Activated CD4-positive, alpha-beta memory T cell treated with anti-CD3 and anti-CD28 coated beads for 36 hours (primary cell): ENCODE results near the gene CELSR1. TPM values are rescaled to one million over a fixed set of nuclear protein-coding genes. Genes with fewer than 3 reads are reported as not detected.

ENCODE experiments used
- CTCF ChIA-PET: fragments of 350-600 bp; sonication (Branson Sonifier 250); formaldehyde crosslinking; loops from one replicate; lab custom pipeline; 2021; ENCODE audit warnings: antibody characterized with exemption, inconsistent platforms; lab: Charles Lee
- POLR2A ChIA-PET: fragments of 350-600 bp; sonication (Branson Sonifier 250); formaldehyde crosslinking; loops from one replicate; lab custom pipeline; 2021; ENCODE audit warnings: antibody characterized with exemption; lab: Charles Lee
- DNase-seq: peaks from one replicate; pipeline ENCODE4 v3.0.0-alpha.2; 2020
- H3K27ac Mint-ChIP-seq: one replicate; pipeline ENCODE4 v1.8.0; 2021; ENCODE audit warnings: mixed read lengths
- H3K27me3 Mint-ChIP-seq: one replicate; pipeline ENCODE4 v1.8.0; 2021; ENCODE audit warnings: mixed read lengths
- H3K36me3 Mint-ChIP-seq: one replicate; pipeline ENCODE4 v1.8.0; 2021; ENCODE audit warnings: mixed read lengths
- H3K4me1 Mint-ChIP-seq: one replicate; pipeline ENCODE4 v1.8.0; 2021; ENCODE audit warnings: low read depth, mixed read lengths
- H3K4me3 Mint-ChIP-seq: one replicate; pipeline ENCODE4 v1.8.0; 2021; ENCODE audit warnings: mild to moderate bottlenecking, mixed read lengths
- H3K9me3 Mint-ChIP-seq: one replicate; pipeline ENCODE4 v1.8.0; 2021; ENCODE audit warnings: mixed read lengths
- intact Hi-C: fragments of 100-400 bp; cut with micrococcal nuclease; formaldehyde crosslinking; loops from one replicate; pipeline ENCODE4 v1.15.1; 2023
- total RNA-seq, 2 experiments: library from RNA; stranded (reverse); gene quantifications; one replicate each; pipeline ENCODE4 v1.2.3, GENCODE V29; 2021

CELSR1 gene
- total RNA-seq, 2 experiments from 2014 or later, result 0.24 to 0.36 TPM

- Mint-ChIP-seq H3K27ac (no peak overlapping the region), H3K27me3 (no peaks in the 10 kb centered on the region)
Observed at GRCh38 chr22:46312056-46312455, 225.4 kb downstream of the CELSR1 start.

More at GRCh38 chr22:46312056-46312455, 225.4 kb downstream of the CELSR1 start:
- no peak for DNase-seq
- intact Hi-C loops, result loop anchor here (5.0 kb wide), 1 partner anchor 300 kb away; no protein-coding TSS in a partner anchor
- Mint-ChIP-seq H3K9me3 (no peaks in the 10 kb centered on the region), H3K36me3 (peaks cover 11% of the 10 kb centered on the region), H3K4me3 (no peak overlapping the region), H3K4me1 (no peaks in the 10 kb centered on the region)
- CTCF ChIA-PET, result interaction anchor here (1.1 to 4.6 kb wide), 5 partner anchors 8 to 299 kb away, joined by 3 to 35 read pairs (median 4); no protein-coding TSS in a partner anchor
- POLR2A ChIA-PET, result no interaction called here

Other genes with a start within 250 kb of the CELSR1 start
- 10 to 100 TPM; 39.9 to 42.6 TPM for gene GTSE1, start 240.8 kb downstream of the CELSR1 start, total RNA-seq
- gene TRMU, start 201.9 kb downstream of the CELSR1 start, total RNA-seq, result 10 to 100 TPM; 61.3 to 63.2 TPM
- gene GRAMD4, start 82.8 kb upstream of the CELSR1 start, total RNA-seq, result 10 to 100 TPM; 50.4 to 52.0 TPM
- gene CERK, start 200.6 kb upstream of the CELSR1 start, total RNA-seq, result 10 to 100 TPM; 54.4 to 55.0 TPM
- 10 to 100 TPM; 33.2 to 34.9 TPM for gene TBC1D22A, start 225.0 kb upstream of the CELSR1 start, total RNA-seq